ENCODE results near the gene SGMS1. TPM values are rescaled to one million over a fixed set of nuclear protein-coding genes. Genes with fewer than 3 reads are reported as not detected.

SGMS1 gene
- total RNA-seq, 6 experiments from 2014 or later: 13.6 to 49.8 (median 20.0) TPM

- intact Hi-C loops (cut with DNase I): no loop called here
- ATAC-seq: peak in 1 of 4 donors; percentile 40
- no peak for TF ChIP-seq POLR2A (IDR thresholded peaks at IDR 0.05)
- no peak for TF ChIP-seq CTCF (IDR thresholded peaks at IDR 0.05)
- 61% methylated on average over 6 of the region's 7 CpGs for WGBS (ENCODE audit: insufficient coverage, low coverage, low lambda C conversion rate, missing lambda C conversion rate)
- no peaks in the 10 kb centered on the region for H3K27me3 ChIP-seq
- H3K9me3 ChIP-seq: no peaks in the 10 kb centered on the region
- no peak for DNase-seq
- no peak overlapping the region for H3K4me3 ChIP-seq
- no peaks in the 10 kb centered on the region for H3K36me3 ChIP-seq
- no peak overlapping the region for H3K27ac ChIP-seq
- no peaks in the 10 kb centered on the region for H3K4me1 ChIP-seq
These were observed 96.2 kb downstream of the SGMS1 start for GRCh38 chr10:50527442-50528043.

- H3K4me3 ChIP-seq: no peak overlapping the region
- H3K36me3 ChIP-seq: no peaks in the 10 kb centered on the region
- 93% methylated on average over 4 of the region's 4 CpGs for WGBS (ENCODE audit: insufficient coverage, low coverage, low lambda C conversion rate, missing lambda C conversion rate)
- no peaks in the 10 kb centered on the region for H3K9me3 ChIP-seq
- ATAC-seq (no peak), DNase-seq (no peak)
- no peaks in the 10 kb centered on the region for H3K4me1 ChIP-seq
- no peaks in the 10 kb centered on the region for H3K27me3 ChIP-seq
- H3K27ac ChIP-seq: no peak overlapping the region
- TF ChIP-seq CTCF (IDR thresholded peaks at IDR 0.05) (no peak), POLR2A (IDR thresholded peaks at IDR 0.05) (no peak)
- intact Hi-C loops (cut with DNase I): no loop called here
These were observed 97.6 kb downstream of the SGMS1 start for GRCh38 chr10:50526185-50526584.

- ATAC-seq (no peak), DNase-seq (no peak)
- intact Hi-C loops (cut with DNase I): no loop called here
- no peak for TF ChIP-seq CTCF (IDR thresholded peaks at IDR 0.05)
- no peak for TF ChIP-seq POLR2A (IDR thresholded peaks at IDR 0.05)
- H3K36me3 ChIP-seq: no peaks in the 10 kb centered on the region
- no peaks in the 10 kb centered on the region for H3K9me3 ChIP-seq
- H3K27me3 ChIP-seq: no peaks in the 10 kb centered on the region
- H3K27ac ChIP-seq: no peak overlapping the region
- H3K4me3 ChIP-seq: no peak overlapping the region
- H3K4me1 ChIP-seq: no peaks in the 10 kb centered on the region
These were observed 100.4 kb downstream of the SGMS1 start for GRCh38 chr10:50523357-50523756.

- WGBS (ENCODE audit: insufficient coverage, low coverage, low lambda C conversion rate, missing lambda C conversion rate): 88% methylated on average over 1 of the region's 2 CpGs
- H3K9me3 ChIP-seq: no peaks in the 10 kb centered on the region
- ATAC-seq (no peak), DNase-seq (no peak)
- TF ChIP-seq POLR2A (IDR thresholded peaks at IDR 0.05): no peak
- no peak for TF ChIP-seq CTCF (IDR thresholded peaks at IDR 0.05)
- no peaks in the 10 kb centered on the region for H3K4me1 ChIP-seq
- H3K4me3 ChIP-seq: no peak overlapping the region
- H3K36me3 ChIP-seq: no peaks in the 10 kb centered on the region
- no peak overlapping the region for H3K27ac ChIP-seq
- intact Hi-C loops (cut with DNase I): no loop called here
- H3K27me3 ChIP-seq: no peaks in the 10 kb centered on the region
These were observed 100.8 kb downstream of the SGMS1 start for GRCh38 chr10:50522908-50523307.

GRCh38 chr10:50520115-50520514, 103.6 kb downstream of the SGMS1 start:
- no peak overlapping the region for H3K4me3 ChIP-seq
- ATAC-seq (no peak), DNase-seq (no peak)
- no peak overlapping the region for H3K27ac ChIP-seq
- TF ChIP-seq CTCF (IDR thresholded peaks at IDR 0.05) (no peak), POLR2A (IDR thresholded peaks at IDR 0.05) (no peak)
- 100% methylated on average over 3 of the region's 3 CpGs for WGBS (ENCODE audit: insufficient coverage, low coverage, low lambda C conversion rate, missing lambda C conversion rate)
- H3K9me3 ChIP-seq: no peaks in the 10 kb centered on the region
- H3K4me1 ChIP-seq: peaks cover 0 to 11% (median 0%) of the 10 kb centered on the region in 4 donors
- intact Hi-C loops (cut with DNase I): no loop called here
- H3K27me3 ChIP-seq: no peaks in the 10 kb centered on the region
- H3K36me3 ChIP-seq: no peaks in the 10 kb centered on the region
